ENCODE measurements around the gene GMEB2. TPM values are rescaled to one million over a fixed set of nuclear protein-coding genes. Genes with fewer than 3 reads are reported as not detected.

GMEB2 gene
- total and polyA plus RNA-seq, 7 experiments from 2014 or later: 11.0 to 30.2 (median 21.9) TPM

GRCh38 chr20:63598479-63599395, 28.2 kb downstream of the GMEB2 start:
- H3K27ac Mint-ChIP-seq: peak overlapping the region in 3 of 9 donors; percentile 9 to 72 (median 57)
- POLR2A ChIA-PET: interaction anchor here (0.8 to 1.4 kb wide), 2 partner anchors 10 to 26 kb away, joined by 3 to 4 read pairs; no protein-coding TSS in a partner anchor
- peaks cover 6 to 82% (median 16%) of the 10 kb centered on the region in 3 experiments for H3K36me3 ChIP-seq (ENCODE audit: control insufficient read depth in 2 of 3, insufficient read depth in 3 of 3, low read length in 3 of 3)
- no peak overlapping the region for H3K4me3 Mint-ChIP-seq
- H3K4me3 ChIP-seq (ENCODE audit: low read length): no peak overlapping the region
- H3K4me1 ChIP-seq (ENCODE audit: control insufficient read depth in 2 of 2, insufficient read depth in 2 of 2, low read length in 2 of 2): no peaks in the 10 kb centered on the region
- ATAC-seq: no peak
- H3K9me3 Mint-ChIP-seq: peaks cover 0 to 2% (median 0%) of the 10 kb centered on the region in 11 donors
- H3K27ac ChIP-seq (ENCODE audit: low read depth, low read length): no peak overlapping the region
- no peaks in the 10 kb centered on the region for H3K27me3 Mint-ChIP-seq
- no peaks in the 10 kb centered on the region for H3K9me3 ChIP-seq (ENCODE audit: control insufficient read depth in 2 of 3, low read length in 3 of 3)
- CTCF ChIA-PET: interaction anchor here (1.0 kb wide), 1 partner anchor 60 kb away, joined by 4 read pairs; no protein-coding TSS in a partner anchor
- H3K36me3 Mint-ChIP-seq: peaks cover 8 to 42% (median 32%) of the 10 kb centered on the region in 5 donors
- intact Hi-C loops (cut with micrococcal nuclease): no loop called here
- DNase-seq: no peak
- peaks cover 0 to 15% (median 4%) of the 10 kb centered on the region in 7 donors for H3K4me1 Mint-ChIP-seq
- no peaks in the 10 kb centered on the region for H3K27me3 ChIP-seq (ENCODE audit: control insufficient read depth in 2 of 2, insufficient read depth in 2 of 2, low read length in 2 of 2)

- ATAC-seq: no peak
- ChIA-PET CTCF (interaction anchor here (0.6 to 1.0 kb wide), 2 partner anchors 14 to 59 kb away, joined by 4 read pairs; no protein-coding TSS in a partner anchor), POLR2A (interaction anchor here (0.6 to 1.4 kb wide), 3 partner anchors 9 to 27 kb away, joined by 3 to 4 read pairs (median 4); no protein-coding TSS in a partner anchor)
- Mint-ChIP-seq H3K36me3 (peaks cover 11 to 47% (median 34%) of the 10 kb centered on the region in 5 donors), H3K27ac (peak overlapping the region in 1 of 9 donors; percentile 77), H3K9me3 (peaks cover 0 to 2% (median 0%) of the 10 kb centered on the region in 11 donors), H3K27me3 (no peaks in the 10 kb centered on the region), H3K4me3 (no peak overlapping the region), H3K4me1 (peaks cover 0 to 11% (median 3%) of the 10 kb centered on the region in 7 donors)
- peaks cover 2 to 86% (median 13%) of the 10 kb centered on the region in 3 experiments for H3K36me3 ChIP-seq (ENCODE audit: control insufficient read depth in 2 of 3, insufficient read depth in 3 of 3, low read length in 3 of 3)
- no peaks in the 10 kb centered on the region for H3K9me3 ChIP-seq (ENCODE audit: control insufficient read depth in 2 of 3, low read length in 3 of 3)
- H3K4me1 ChIP-seq (ENCODE audit: control insufficient read depth in 2 of 2, insufficient read depth in 2 of 2, low read length in 2 of 2): no peaks in the 10 kb centered on the region
- no peaks in the 10 kb centered on the region for H3K27me3 ChIP-seq (ENCODE audit: control insufficient read depth in 2 of 2, insufficient read depth in 2 of 2, low read length in 2 of 2)
- no peak overlapping the region for H3K4me3 ChIP-seq (ENCODE audit: low read length)
- H3K27ac ChIP-seq (ENCODE audit: low read depth, low read length): no peak overlapping the region
- no peak for DNase-seq
- intact Hi-C loops (cut with micrococcal nuclease): no loop called here
Measured at GRCh38 chr20:63597651-63598478, 29.0 kb downstream of the GMEB2 start.

DNA sequence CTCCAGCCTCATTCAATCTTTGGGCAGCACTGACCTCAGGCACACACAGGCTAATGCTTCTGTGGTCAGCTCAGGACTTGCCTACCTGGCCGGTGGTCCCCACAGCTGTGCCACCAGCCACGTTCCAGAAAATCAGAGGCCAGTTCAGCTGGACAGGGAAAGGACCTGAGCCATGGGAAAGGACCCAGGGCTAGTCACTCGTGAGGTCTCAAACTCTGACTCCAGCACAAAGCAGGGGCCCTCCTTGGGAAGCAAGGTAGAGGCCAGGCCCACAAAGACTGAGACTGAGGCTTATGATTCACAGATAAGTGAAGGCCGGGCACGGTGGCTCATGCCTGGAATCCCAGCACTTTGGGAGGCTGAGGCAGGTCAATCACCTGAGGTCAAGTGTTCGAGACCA, 30.5 kb downstream of the GMEB2 start:
- DNase-seq: no peak
- H3K4me3 ChIP-seq (ENCODE audit: low read length): no peak overlapping the region
- no peaks in the 10 kb centered on the region for H3K27me3 Mint-ChIP-seq
- H3K9me3 Mint-ChIP-seq: peaks cover 0 to 2% (median 0%) of the 10 kb centered on the region in 11 donors
- POLR2A ChIA-PET: no interaction called here
- no peaks in the 10 kb centered on the region for H3K4me1 ChIP-seq (ENCODE audit: control insufficient read depth in 2 of 2, insufficient read depth in 2 of 2, low read length in 2 of 2)
- no peak overlapping the region for H3K27ac Mint-ChIP-seq
- no peak for ATAC-seq
- no peaks in the 10 kb centered on the region for H3K27me3 ChIP-seq (ENCODE audit: control insufficient read depth in 2 of 2, insufficient read depth in 2 of 2, low read length in 2 of 2)
- CTCF ChIA-PET: interaction anchor here (1.3 kb wide), 1 partner anchor 45 kb away, joined by 3 read pairs; no protein-coding TSS in a partner anchor
- H3K36me3 ChIP-seq (ENCODE audit: control insufficient read depth in 2 of 3, insufficient read depth in 3 of 3, low read length in 3 of 3): peaks cover 0 to 87% (median 8%) of the 10 kb centered on the region in 3 experiments
- H3K4me1 Mint-ChIP-seq: peaks cover 0 to 7% (median 0%) of the 10 kb centered on the region in 7 donors
- peaks cover 9 to 44% (median 31%) of the 10 kb centered on the region in 5 donors for H3K36me3 Mint-ChIP-seq
- no peak overlapping the region for H3K27ac ChIP-seq (ENCODE audit: low read depth, low read length)
- H3K9me3 ChIP-seq (ENCODE audit: control insufficient read depth in 2 of 3, low read length in 3 of 3): no peaks in the 10 kb centered on the region
- intact Hi-C loops (cut with micrococcal nuclease): no loop called here
- no peak overlapping the region for H3K4me3 Mint-ChIP-seq

GRCh38 chr20:63595416-63596127, 31.3 kb downstream of the GMEB2 start:
- POLR2A ChIA-PET: interaction anchor here (0.6 kb wide), 1 partner anchor 186 kb away, joined by 3 read pairs; no protein-coding TSS in a partner anchor
- H3K4me3 Mint-ChIP-seq: no peak overlapping the region

GRCh38 chr20:63594043-63594561, 32.8 kb downstream of the GMEB2 start:
- no peaks in the 10 kb centered on the region for H3K4me1 Mint-ChIP-seq
- CTCF ChIA-PET: no interaction called here
- peaks cover 0 to 98% (median 8%) of the 10 kb centered on the region in 3 experiments for H3K36me3 ChIP-seq (ENCODE audit: control insufficient read depth in 2 of 3, insufficient read depth in 3 of 3, low read length in 3 of 3)

More at GRCh38 chr20:63595416-63596127, 31.3 kb downstream of the GMEB2 start:
- Mint-ChIP-seq H3K36me3 (peaks cover 9 to 48% (median 30%) of the 10 kb centered on the region in 5 donors), H3K27me3 (no peaks in the 10 kb centered on the region), H3K4me1 (peaks cover 0 to 7% (median 0%) of the 10 kb centered on the region in 7 donors), H3K27ac (no peak overlapping the region), H3K9me3 (no peaks in the 10 kb centered on the region)
- no peak for DNase-seq
- H3K36me3 ChIP-seq (ENCODE audit: control insufficient read depth in 2 of 3, insufficient read depth in 3 of 3, low read length in 3 of 3): peaks cover 0 to 88% (median 8%) of the 10 kb centered on the region in 3 experiments
- CTCF ChIA-PET: interaction anchor here (1.3 kb wide), 1 partner anchor 46 kb away, joined by 3 read pairs; no protein-coding TSS in a partner anchor
- no peak overlapping the region for H3K4me3 ChIP-seq (ENCODE audit: low read length)
- intact Hi-C loops (cut with micrococcal nuclease): no loop called here
- no peak overlapping the region for H3K27ac ChIP-seq (ENCODE audit: low read depth, low read length)
- no peak for ATAC-seq
- no peaks in the 10 kb centered on the region for H3K9me3 ChIP-seq (ENCODE audit: control insufficient read depth in 2 of 3, low read length in 3 of 3)
- no peaks in the 10 kb centered on the region for H3K4me1 ChIP-seq (ENCODE audit: control insufficient read depth in 2 of 2, insufficient read depth in 2 of 2, low read length in 2 of 2)
- H3K27me3 ChIP-seq (ENCODE audit: control insufficient read depth in 2 of 2, insufficient read depth in 2 of 2, low read length in 2 of 2): no peaks in the 10 kb centered on the region

More at GRCh38 chr20:63594043-63594561, 32.8 kb downstream of the GMEB2 start:
- H3K4me1 ChIP-seq (ENCODE audit: control insufficient read depth in 2 of 2, insufficient read depth in 2 of 2, low read length in 2 of 2): no peaks in the 10 kb centered on the region
- H3K9me3 Mint-ChIP-seq: no peaks in the 10 kb centered on the region
- ATAC-seq (no peak), DNase-seq (no peak)
- no peak overlapping the region for H3K4me3 Mint-ChIP-seq
- POLR2A ChIA-PET: no interaction called here
- H3K9me3 ChIP-seq (ENCODE audit: control insufficient read depth in 2 of 3, low read length in 3 of 3): no peaks in the 10 kb centered on the region
- peaks cover 6 to 52% (median 25%) of the 10 kb centered on the region in 5 donors for H3K36me3 Mint-ChIP-seq
- H3K27ac ChIP-seq (ENCODE audit: low read depth, low read length): no peak overlapping the region
- no peaks in the 10 kb centered on the region for H3K27me3 ChIP-seq (ENCODE audit: control insufficient read depth in 2 of 2, insufficient read depth in 2 of 2, low read length in 2 of 2)
- no peak overlapping the region for H3K4me3 ChIP-seq (ENCODE audit: low read length)
- no peaks in the 10 kb centered on the region for H3K27me3 Mint-ChIP-seq
- no peak overlapping the region for H3K27ac Mint-ChIP-seq
- intact Hi-C loops (cut with micrococcal nuclease): no loop called here

Measured in naive thymus-derived CD4-positive, alpha-beta T cell (primary cell).